Activated CD8-positive, alpha-beta memory T cell treated with anti-CD3 and anti-CD28 coated beads for 36 hours (primary cell): ENCODE results near the gene PRDM5. TPM values are rescaled to one million over a fixed set of nuclear protein-coding genes. Genes with fewer than 3 reads are reported as not detected.

ENCODE experiments used
- CTCF ChIA-PET: fragments of 350-600 bp; sonication (Branson Sonifier 250); formaldehyde crosslinking; loops from one replicate; lab custom pipeline; 2021; ENCODE audit warnings: antibody characterized with exemption; lab: Charles Lee
- POLR2A ChIA-PET: fragments of 350-600 bp; sonication (Branson Sonifier 250); formaldehyde crosslinking; loops from one replicate; lab custom pipeline; 2021; ENCODE audit warnings: antibody characterized with exemption; lab: Charles Lee
- total RNA-seq, 2 experiments: library from RNA; stranded (reverse); gene quantifications; one replicate each; pipeline ENCODE4 v1.2.3, GENCODE V29; 2021

Gene PRDM5
- total RNA-seq, 2 experiments from 2014 or later = 0.32 to 0.48 TPM

DNA sequence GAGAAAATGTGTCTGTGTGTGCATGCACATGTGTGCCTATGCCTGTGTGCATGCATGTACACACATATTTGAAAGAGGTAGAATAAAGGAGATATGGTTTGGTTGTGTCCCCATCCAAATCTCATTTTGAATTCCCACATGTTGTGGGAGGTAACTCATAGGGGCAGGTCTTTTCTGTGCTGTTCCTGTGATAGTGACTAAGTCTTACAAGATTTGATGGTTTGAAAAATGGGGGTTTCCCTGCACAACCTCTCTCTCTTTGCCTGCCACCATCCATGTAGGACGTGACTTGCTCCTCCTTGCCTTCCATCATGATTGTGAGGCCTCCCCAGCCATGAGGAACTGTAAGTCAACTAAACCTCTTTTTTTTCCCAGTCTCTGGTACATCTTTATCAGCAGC is 87.2 kb downstream of the PRDM5 start:
- POLR2A ChIA-PET = no interaction called here
- CTCF ChIA-PET = no interaction called here

- CTCF ChIA-PET = no interaction called here
- POLR2A ChIA-PET = no interaction called here
These were observed 92.3 kb downstream of the PRDM5 start for GRCh38 chr4:120830204-120830603.

- ChIA-PET CTCF (no interaction called here), POLR2A (no interaction called here)
These were observed 93.3 kb downstream of the PRDM5 start for GRCh38 chr4:120829113-120829831.

DNA sequence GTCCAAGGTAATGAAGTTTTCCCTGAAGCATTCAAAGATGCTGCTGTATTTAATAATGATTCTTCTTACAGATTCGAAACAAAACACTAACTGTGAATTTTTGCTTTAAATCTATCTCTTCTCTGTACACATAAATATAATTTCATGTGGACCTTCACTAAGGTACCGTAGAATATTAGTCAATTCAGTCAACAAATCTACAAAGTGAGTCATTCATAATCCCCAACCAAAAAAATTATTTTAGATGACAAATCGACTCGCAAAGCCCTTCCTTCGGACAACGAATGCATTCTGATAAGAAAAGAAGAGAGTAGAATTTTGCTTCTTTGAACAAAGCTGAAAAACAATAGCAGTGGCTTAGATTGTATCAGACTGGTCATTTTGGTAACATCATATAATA is 95.7 kb downstream of the PRDM5 start:
- POLR2A ChIA-PET = no interaction called here
- CTCF ChIA-PET = no interaction called here

DNA sequence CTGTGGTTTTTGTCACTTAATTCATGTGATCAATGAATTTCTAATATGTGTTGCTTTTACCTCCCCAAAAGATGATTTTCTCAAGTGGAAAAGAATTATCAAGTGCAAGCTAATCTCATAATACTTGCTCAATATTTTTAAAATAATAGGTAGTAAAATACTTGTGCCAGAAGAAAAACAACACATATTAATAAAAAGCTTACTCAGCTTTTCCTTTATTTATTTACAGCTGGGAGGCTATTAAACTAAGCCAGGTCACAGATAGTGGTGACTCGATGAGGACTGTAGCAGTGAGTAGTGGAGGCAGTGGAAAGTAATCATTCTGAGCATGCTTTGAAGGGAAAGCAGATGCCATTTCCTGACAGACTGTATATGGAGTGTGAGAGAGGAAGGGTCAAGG is 96.1 kb downstream of the PRDM5 start:
- ChIA-PET CTCF (no interaction called here), POLR2A (no interaction called here)

DNA sequence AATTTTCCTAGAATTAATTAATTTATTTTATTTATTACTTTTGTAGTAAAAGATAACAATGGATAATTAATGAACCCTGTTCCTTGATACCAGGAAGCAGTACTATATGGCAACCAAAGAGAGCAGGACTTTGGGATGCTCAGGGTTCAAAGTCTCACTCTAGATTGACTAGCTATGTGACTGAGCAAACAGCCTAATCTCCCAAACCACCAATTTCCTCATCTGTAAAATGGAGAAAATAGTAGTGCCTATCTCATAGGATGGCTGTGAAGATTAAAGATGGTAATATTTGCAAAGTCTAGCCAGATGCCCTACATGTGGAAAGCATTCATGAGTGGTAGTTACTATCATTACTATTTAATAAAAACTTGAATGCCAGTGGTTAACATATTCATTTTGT is 97.6 kb downstream of the PRDM5 start:
- POLR2A ChIA-PET = no interaction called here
- CTCF ChIA-PET = no interaction called here

DNA sequence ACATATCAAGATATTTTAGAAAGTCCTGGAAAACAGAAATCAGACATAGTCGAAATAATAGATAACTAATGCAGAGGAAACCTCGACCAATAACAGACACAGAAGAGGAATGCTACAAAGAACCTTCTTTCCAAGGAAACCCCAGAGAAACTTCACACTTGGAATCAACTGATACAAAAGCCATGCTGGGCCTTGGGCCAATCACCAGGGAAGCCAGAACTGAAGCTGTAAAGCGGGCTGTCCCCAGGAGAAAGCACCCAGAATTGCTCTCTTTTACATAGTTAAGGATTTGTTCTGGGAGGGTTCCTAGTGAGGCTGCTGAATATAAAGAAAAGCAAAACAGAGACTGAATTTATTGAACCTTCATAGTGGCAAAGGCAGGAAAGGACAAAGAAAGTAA is 100.5 kb downstream of the PRDM5 start:
- CTCF ChIA-PET = no interaction called here
- POLR2A ChIA-PET = no interaction called here

- ChIA-PET CTCF (no interaction called here), POLR2A (no interaction called here)
These were observed 101.5 kb downstream of the PRDM5 start for GRCh38 chr4:120821029-120821428.

DNA sequence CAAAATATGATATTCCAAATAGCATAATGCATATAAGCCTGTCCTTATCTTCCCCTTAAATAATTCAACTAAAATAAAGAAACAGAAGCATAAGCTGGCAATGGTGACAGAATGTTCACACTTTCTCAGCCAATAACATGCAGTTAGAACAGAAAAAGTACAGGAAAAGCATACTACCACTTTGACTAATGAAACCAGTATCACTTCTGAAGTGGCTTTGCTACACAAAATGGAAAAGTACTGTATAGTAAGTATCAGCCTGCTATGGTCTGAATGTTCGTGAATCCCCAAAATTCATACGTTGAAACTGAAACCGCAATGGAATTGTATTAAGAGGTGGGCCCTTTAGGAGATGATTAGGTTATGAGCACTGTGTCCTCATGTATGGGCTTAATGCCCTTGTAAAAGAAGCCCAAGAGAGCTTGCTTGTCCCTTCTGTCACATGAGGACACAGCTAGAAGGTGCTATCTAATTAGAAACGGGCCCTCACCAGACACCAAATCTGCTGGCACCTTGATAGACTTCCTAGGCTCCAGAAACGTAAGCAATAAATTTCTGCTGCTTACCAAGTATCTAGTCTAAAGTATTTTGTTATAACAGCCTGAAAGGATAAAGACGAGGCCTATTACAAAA is 102.6 kb downstream of the PRDM5 start:
- ChIA-PET POLR2A (no interaction called here), CTCF (no interaction called here)

DNA sequence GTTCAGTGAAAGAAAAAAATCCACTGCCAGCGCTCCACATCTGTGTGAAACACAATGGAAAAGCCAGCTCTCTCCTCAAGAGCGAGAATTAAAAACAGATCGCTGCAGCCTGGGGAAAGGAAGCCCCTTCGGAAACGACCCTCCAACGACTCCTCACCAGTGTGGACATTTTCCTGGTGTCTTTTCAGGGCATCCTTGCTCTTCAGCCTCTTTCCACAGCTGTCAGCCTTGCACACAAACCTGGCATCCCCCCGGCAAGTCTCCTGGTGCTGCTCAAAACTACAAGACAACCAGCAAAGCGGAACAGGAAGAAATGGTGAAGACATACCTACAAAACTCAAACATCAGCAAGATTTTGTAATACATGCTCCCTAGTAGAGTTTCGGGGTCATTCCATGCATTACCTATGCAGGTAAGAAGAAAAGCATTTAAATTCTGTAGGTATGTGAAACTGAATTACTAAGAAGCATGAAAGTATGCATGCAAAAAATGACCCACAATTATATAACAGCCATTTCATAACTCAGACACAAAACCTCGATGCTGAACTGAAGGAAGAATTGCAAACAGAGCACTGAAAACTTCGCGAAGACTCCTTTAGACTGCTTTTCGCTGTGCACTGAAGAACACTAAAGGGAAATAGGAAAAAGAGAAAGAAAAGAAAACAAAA is 106.1 kb downstream of the PRDM5 start:
- ChIA-PET POLR2A (no interaction called here), CTCF (no interaction called here)

DNA sequence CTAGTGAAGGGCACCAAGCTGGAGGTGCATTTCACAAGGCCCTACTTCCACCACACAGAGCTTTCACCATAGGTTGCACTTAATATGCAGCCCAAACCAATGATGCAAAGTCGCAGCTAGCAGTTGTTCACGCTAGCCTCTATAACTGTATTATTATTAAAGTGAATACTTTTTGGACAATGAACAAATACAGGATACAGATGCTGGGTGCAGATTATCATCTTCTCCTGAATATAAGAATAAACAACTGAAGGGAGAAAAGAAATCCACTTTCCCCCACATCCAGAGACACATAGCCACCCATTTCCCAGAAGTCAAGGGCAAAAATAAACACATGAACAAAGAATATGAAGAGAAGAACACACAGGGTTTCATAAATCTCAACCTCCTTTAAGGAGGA is 107.2 kb downstream of the PRDM5 start:
- CTCF ChIA-PET = no interaction called here
- POLR2A ChIA-PET = no interaction called here

DNA sequence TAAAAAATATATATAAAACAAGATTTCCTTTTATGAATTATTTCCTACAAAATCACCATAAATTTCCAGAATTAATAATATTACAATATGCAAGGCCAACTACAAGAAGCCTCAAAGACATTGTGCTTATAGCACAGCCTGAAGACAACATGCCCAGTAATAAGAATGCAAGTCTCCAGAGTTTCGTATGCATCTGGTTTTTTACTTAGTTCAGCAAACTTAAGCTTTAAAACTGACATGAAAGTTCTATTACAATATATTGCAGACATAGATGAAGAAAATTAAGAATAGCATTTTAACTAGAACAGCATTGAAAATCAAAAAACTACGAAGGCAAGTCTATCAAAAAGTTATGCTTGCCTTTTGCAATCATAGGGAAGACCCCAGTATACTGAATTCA is 107.6 kb downstream of the PRDM5 start:
- POLR2A ChIA-PET = no interaction called here
- CTCF ChIA-PET = no interaction called here

GRCh38 chr4:120812216-120812615 is 110.3 kb downstream of the PRDM5 start:
- ChIA-PET POLR2A (no interaction called here), CTCF (no interaction called here)

DNA sequence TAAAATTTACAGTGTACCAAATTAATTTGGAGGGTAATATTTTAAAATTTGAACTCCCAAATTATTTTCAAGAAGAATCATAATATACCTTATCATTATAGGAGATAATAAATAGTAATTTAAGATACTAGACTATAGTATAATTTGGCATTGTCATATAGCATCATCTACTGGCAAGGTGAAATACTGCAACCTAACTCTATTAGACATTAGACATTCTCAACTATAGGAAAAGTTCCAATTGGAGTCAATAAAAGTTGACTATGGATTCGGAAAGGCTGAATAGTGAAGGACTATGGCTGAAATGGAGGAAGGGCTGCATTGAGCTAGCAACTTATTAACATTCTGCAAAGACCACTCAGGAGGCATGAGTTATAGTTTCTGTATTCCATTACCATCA is 113.0 kb downstream of the PRDM5 start:
- CTCF ChIA-PET = interaction anchor here (0.9 kb wide), 1 partner anchor 114 kb away, joined by 3 read pairs; no protein-coding TSS in a partner anchor
- POLR2A ChIA-PET = no interaction called here

GRCh38 chr4:120808475-120809141 is 113.9 kb downstream of the PRDM5 start:
- ChIA-PET POLR2A (no interaction called here), CTCF (no interaction called here)

- POLR2A ChIA-PET = no interaction called here
These were observed 121.3 kb downstream of the PRDM5 start for GRCh38 chr4:120801137-120801758.

DNA sequence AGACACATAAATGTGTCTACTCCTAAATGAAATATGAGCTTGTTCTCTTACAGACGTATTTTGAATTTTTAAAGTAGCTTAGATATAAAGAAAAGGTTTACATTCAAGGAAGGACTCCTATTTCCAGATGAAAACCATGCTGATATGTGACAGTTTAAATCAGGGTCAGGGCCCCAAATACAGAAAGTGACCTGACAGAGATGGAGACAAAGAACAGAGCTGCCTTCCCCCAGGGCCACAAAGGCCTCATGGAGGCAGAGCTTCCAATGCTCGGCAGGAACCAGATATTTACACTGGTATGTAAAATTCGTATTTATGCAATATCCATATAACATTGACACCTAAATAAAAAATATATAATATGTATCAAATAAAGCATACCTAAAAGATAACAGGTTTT is 124.0 kb downstream of the PRDM5 start:
- ChIA-PET CTCF (no interaction called here), POLR2A (no interaction called here)

More at GRCh38 chr4:120801137-120801758, 121.3 kb downstream of the PRDM5 start:
- CTCF ChIA-PET = no interaction called here

DNA sequence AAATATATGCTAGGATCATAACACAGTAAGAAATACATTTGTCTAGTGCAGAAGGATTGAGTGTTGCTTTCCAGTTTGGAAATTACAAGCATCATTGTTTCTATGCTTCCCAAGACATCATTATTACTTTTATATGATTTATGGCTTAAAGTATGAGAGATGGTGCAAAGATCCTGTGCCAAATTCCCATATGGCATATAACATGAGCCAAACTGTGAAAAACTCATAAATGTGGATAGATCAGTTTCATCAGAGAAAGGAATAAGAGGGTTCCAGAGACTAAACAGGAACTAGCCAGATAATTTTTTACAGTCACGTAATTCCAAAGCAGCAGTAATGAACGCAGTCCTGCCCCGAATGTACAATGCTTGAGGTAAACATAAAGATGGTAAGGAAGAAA is 126.3 kb downstream of the PRDM5 start:
- POLR2A ChIA-PET = no interaction called here
- CTCF ChIA-PET = no interaction called here

GRCh38 chr4:120785202-120785601 is 137.3 kb downstream of the PRDM5 start:
- ChIA-PET CTCF (no interaction called here), POLR2A (no interaction called here)

DNA sequence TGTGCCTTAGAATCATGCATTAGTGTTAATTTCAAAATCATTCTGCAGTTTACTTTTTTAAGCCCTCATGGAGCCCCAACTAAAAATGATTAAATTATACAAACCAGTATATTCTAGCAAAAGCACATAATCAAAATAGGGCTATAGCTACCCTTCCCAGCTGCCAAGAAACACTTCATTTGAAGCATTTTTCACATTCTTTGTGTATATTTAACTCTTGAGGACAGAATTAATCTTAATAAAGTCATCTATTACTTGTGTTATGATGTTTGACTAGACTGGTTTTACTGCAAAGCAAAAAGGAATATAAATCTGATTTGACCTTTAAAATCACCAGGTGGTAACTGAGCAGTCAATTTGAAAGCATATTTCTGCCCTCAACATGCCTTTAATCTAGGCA is 145.1 kb downstream of the PRDM5 start:
- ChIA-PET POLR2A (no interaction called here), CTCF (no interaction called here)
